ENCODE results near the gene RNF115. TPM values are rescaled to one million over a fixed set of nuclear protein-coding genes. Genes with fewer than 3 reads are reported as not detected.

RNF115 gene
- total RNA-seq, 4 donors from 2014 or later: 7.1 to 22.3 (median 12.2) TPM

- no peak for TF ChIP-seq POLR2A (IDR thresholded peaks at IDR 0.05)
- no peak for TF ChIP-seq CTCF (IDR thresholded peaks at IDR 0.05)
- TF ChIP-seq POLR2AphosphoS5 (IDR thresholded peaks at IDR 0.05): no peak
- no peak for TF ChIP-seq EP300 (IDR thresholded peaks at IDR 0.05)
- DNase-seq (ENCODE audit: low spot score in 2 of 2): no peak
- Histone ChIP-seq H3K4me3 (no peak within 1 kb of the TSS), H3K9me3 (no peaks in the 10 kb centered on the region), H3K4me1 (no peaks in the 10 kb centered on the region), H3K27me3 (no peaks in the 10 kb centered on the region), H3K36me3 (no peaks in the 10 kb centered on the region), H3K27ac (no peak within 1 kb of the TSS)
- WGBS: 75% methylated on average over 9 of the region's 9 CpGs
Measured at GRCh38 chr1:145707183-145707867, 116.6 kb downstream of the RNF115 start, which contains the start of gene PDZK1. Gene PDZK1 (minus strand): TSS chr1:145707368. CDS start chr1:145688021, 19,347 bp downstream.

- H3K36me3 ChIP-seq: no peaks in the 10 kb centered on the region
- H3K27ac ChIP-seq: no peak overlapping the region
- DNase-seq (ENCODE audit: low spot score in 2 of 2): no peak
- H3K27me3 ChIP-seq: no peaks in the 10 kb centered on the region
- H3K9me3 ChIP-seq: no peaks in the 10 kb centered on the region
- no peak overlapping the region for H3K4me3 ChIP-seq
- H3K4me1 ChIP-seq: no peaks in the 10 kb centered on the region
- WGBS: 56% methylated on average over 2 of the region's 2 CpGs
- TF ChIP-seq EP300 (IDR thresholded peaks at IDR 0.05) (no peak), CTCF (IDR thresholded peaks at IDR 0.05) (no peak), POLR2AphosphoS5 (IDR thresholded peaks at IDR 0.05) (no peak), POLR2A (IDR thresholded peaks at IDR 0.05) (no peak)
Measured at GRCh38 chr1:145706086-145706664, 117.7 kb downstream of the RNF115 start.

- DNase-seq (ENCODE audit: low spot score in 2 of 2): no peak
- no peaks in the 10 kb centered on the region for H3K4me1 ChIP-seq
- TF ChIP-seq CTCF (IDR thresholded peaks at IDR 0.05) (no peak), POLR2AphosphoS5 (IDR thresholded peaks at IDR 0.05) (no peak), EP300 (IDR thresholded peaks at IDR 0.05) (no peak), POLR2A (IDR thresholded peaks at IDR 0.05) (no peak)
- H3K27me3 ChIP-seq: no peaks in the 10 kb centered on the region
- 90% methylated on average over 7 of the region's 7 CpGs for WGBS
- no peaks in the 10 kb centered on the region for H3K9me3 ChIP-seq
- no peak overlapping the region for H3K4me3 ChIP-seq
- no peaks in the 10 kb centered on the region for H3K36me3 ChIP-seq
- no peak overlapping the region for H3K27ac ChIP-seq
Measured at GRCh38 chr1:145705622-145706021, 118.3 kb downstream of the RNF115 start.

DNA sequence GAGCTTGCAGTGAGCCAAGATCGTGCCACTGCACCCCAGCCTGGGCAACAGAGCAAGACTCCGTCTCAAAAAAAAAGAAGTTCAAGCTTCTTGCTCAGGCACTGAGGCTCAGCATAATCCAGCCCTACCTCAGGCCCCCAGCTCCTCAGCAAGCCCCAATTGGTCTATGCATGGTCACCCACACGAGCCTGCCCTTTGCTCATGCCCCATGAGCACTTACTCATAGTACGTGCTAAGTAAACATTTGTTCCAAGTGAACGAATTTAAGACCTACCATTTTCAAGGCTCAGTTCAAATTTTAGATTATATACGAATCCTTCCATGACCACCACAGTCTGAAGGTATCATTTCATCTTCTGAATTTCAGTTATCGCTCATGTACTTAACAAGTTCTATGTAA, 121.1 kb downstream of the RNF115 start:
- no peak for DNase-seq (ENCODE audit: low spot score in 2 of 2)
- no peaks in the 10 kb centered on the region for H3K36me3 ChIP-seq
- no peak overlapping the region for H3K4me3 ChIP-seq
- no peak overlapping the region for H3K27ac ChIP-seq
- no peak for TF ChIP-seq POLR2A (IDR thresholded peaks at IDR 0.05)
- TF ChIP-seq EP300 (IDR thresholded peaks at IDR 0.05): no peak
- no peak for TF ChIP-seq CTCF (IDR thresholded peaks at IDR 0.05)
- no peak for TF ChIP-seq POLR2AphosphoS5 (IDR thresholded peaks at IDR 0.05)
- WGBS: 89% methylated on average over 7 of the region's 7 CpGs
- no peaks in the 10 kb centered on the region for H3K4me1 ChIP-seq
- no peaks in the 10 kb centered on the region for H3K27me3 ChIP-seq
- H3K9me3 ChIP-seq: no peaks in the 10 kb centered on the region

DNA sequence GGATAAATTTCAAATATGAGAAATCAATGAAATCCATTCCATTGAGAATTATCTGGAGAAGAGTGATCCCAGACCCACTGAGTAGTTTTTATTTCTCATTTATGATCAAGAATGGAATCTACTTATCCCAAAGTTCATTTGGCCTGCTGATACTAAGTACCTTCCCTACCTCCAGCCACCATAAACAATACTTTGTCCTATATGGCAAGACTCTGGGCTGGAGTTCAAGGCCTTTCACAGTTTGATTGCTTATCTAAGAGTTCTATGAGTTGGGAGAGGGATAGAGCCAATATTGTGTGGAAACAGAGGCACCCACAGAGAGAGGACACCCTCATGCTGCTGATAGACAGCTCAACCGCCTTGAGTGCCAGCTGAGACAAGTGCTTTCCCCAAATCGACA, 121.8 kb downstream of the RNF115 start:
- Histone ChIP-seq H3K9me3 (no peaks in the 10 kb centered on the region), H3K27ac (no peak overlapping the region), H3K27me3 (no peaks in the 10 kb centered on the region), H3K4me1 (no peaks in the 10 kb centered on the region), H3K36me3 (no peaks in the 10 kb centered on the region), H3K4me3 (no peak overlapping the region)
- WGBS: 80% methylated on average over 2 of the region's 2 CpGs
- TF ChIP-seq CTCF (IDR thresholded peaks at IDR 0.05) (no peak), POLR2A (IDR thresholded peaks at IDR 0.05) (no peak), EP300 (IDR thresholded peaks at IDR 0.05) (no peak), POLR2AphosphoS5 (IDR thresholded peaks at IDR 0.05) (no peak)
- no peak for DNase-seq (ENCODE audit: low spot score in 2 of 2)
